ACHN (cell line): Measurements from ENCODE around the gene RPP25L.
A peak's percentile ranks its signal among the peaks of the same experiment; 100 is the strongest.

Source experiments
- DNase-seq: peaks from one replicate; pipeline ENCODE4 v3.0.0-alpha.2; 2015
- in situ Hi-C: cut with HindIII; loops from 2 replicates; pipeline ENCODE4 v1.10.0; 2017; ENCODE audit warnings: low sequenced_read_pairs, low pct_ligation_motif_present, low pct_unique_long_range_greater_than_20kb

Gene RPP25L

GRCh38 chr9:34620061-34620994 is 8.4 kb upstream of the RPP25L start, which contains the start of gene DCTN3:
Gene DCTN3, minus strand, starts transcription at chr9:34620495. Its CDS starts 31 bp downstream, at chr9:34620464.
- in situ Hi-C loops, result no loop called here

GRCh38 chr9:34615132-34615531 is 3.2 kb upstream of the RPP25L start:
- in situ Hi-C loops, result no loop called here

More at GRCh38 chr9:34620061-34620994, 8.4 kb upstream of the RPP25L start, which contains the start of gene DCTN3:
- DNase-seq, result peak; percentile 89

GRCh38 chr9:34612788-34613390 is 992 bp upstream of the RPP25L start:
- peak; percentile 81 for DNase-seq
- in situ Hi-C loops, result no loop called here

More at GRCh38 chr9:34615132-34615531, 3.2 kb upstream of the RPP25L start:
- no peak for DNase-seq

- in situ Hi-C loops, result no loop called here
- no peak for DNase-seq
Observed at GRCh38 chr9:34611251-34611810, 566 bp downstream of the RPP25L start.

- in situ Hi-C loops, result no loop called here
Observed at GRCh38 chr9:34610434-34611206, 1.3 kb downstream of the RPP25L start.

GRCh38 chr9:34607331-34607730 is 4.6 kb downstream of the RPP25L start:
- in situ Hi-C loops, result no loop called here
- no peak for DNase-seq

More at GRCh38 chr9:34610434-34611206, 1.3 kb downstream of the RPP25L start:
- no peak for DNase-seq

- in situ Hi-C loops, result no loop called here
- DNase-seq, result no peak
Observed at GRCh38 chr9:34606905-34607304, 5.0 kb downstream of the RPP25L start.

GRCh38 chr9:34606190-34606589 is 5.7 kb downstream of the RPP25L start:
- DNase-seq, result no peak
- in situ Hi-C loops, result no loop called here

- DNase-seq, result peak; percentile 62
- in situ Hi-C loops, result no loop called here
Observed at GRCh38 chr9:34603610-34604231, 8.2 kb downstream of the RPP25L start.

GRCh38 chr9:34601937-34602573 is 9.8 kb downstream of the RPP25L start:
- in situ Hi-C loops, result no loop called here

GRCh38 chr9:34600908-34601307 is 11.0 kb downstream of the RPP25L start:
- in situ Hi-C loops, result no loop called here
- DNase-seq, result no peak

More at GRCh38 chr9:34601937-34602573, 9.8 kb downstream of the RPP25L start:
- DNase-seq, result no peak

GRCh38 chr9:34599546-34599945 is 12.4 kb downstream of the RPP25L start:
- in situ Hi-C loops, result no loop called here
- DNase-seq, result no peak

GRCh38 chr9:34594177-34594576 is 17.7 kb downstream of the RPP25L start:
- DNase-seq, result no peak
- in situ Hi-C loops, result no loop called here

- in situ Hi-C loops, result no loop called here
- DNase-seq, result no peak
Observed at GRCh38 chr9:34592895-34593601, 18.8 kb downstream of the RPP25L start.

GRCh38 chr9:34591917-34592866 is 19.7 kb downstream of the RPP25L start:
- in situ Hi-C loops, result no loop called here
- no peak for DNase-seq

- DNase-seq, result peak; percentile 69
- in situ Hi-C loops, result no loop called here
Observed at GRCh38 chr9:34591248-34591916, 20.5 kb downstream of the RPP25L start.
